GM21447 (cell line): ENCODE results near the gene DGKA.
"Not testable (repeated sequence)": the region's sequence is repeated elsewhere in the genome, so short reads cannot be mapped to it uniquely, and the experiment has no call there.

Experiments
- ATAC-seq: cut with Tn5 transposase; IDR thresholded peaks from one replicate; pipeline ENCODE4 v1.9.1; 2021; ENCODE audit not compliant: unreplicated experiment

The DGKA gene

GRCh38 chr12:55996715-55997534 lies 66.0 kb downstream of the DGKA start, which contains the start of gene SUOX:
Gene SUOX, plus strand, starts transcription at chr12:55997276. Its CDS starts 4,946 bp downstream, at chr12:56002222.
- peak; percentile 98 for ATAC-seq

- no peak for ATAC-seq
Measured at GRCh38 chr12:55997535-55997859, 66.5 kb downstream of the DGKA start.

GRCh38 chr12:55999522-55999921 lies 68.6 kb downstream of the DGKA start:
- ATAC-seq: not testable (repeated sequence)

- not testable (repeated sequence) for ATAC-seq
Measured at GRCh38 chr12:55999999-56000540, 69.1 kb downstream of the DGKA start.

GRCh38 chr12:56001487-56002100 lies 70.6 kb downstream of the DGKA start:
- no peak for ATAC-seq

GRCh38 chr12:56003376-56003775 lies 72.4 kb downstream of the DGKA start:
- not testable (repeated sequence) for ATAC-seq
